HepG2 (cell line): ENCODE data around the gene CAPN10. TPM values are rescaled to one million over a fixed set of nuclear protein-coding genes. Genes with fewer than 3 reads are reported as not detected.

ENCODE experiments used
- FOXO1 ChIP-seq: sonication (generic); formaldehyde crosslinking; IDR thresholded peaks from 2 replicates; pipeline ENCODE4 v1.4.0; 2020; ENCODE audit warnings: missing genetic modification reagents
- HDAC6 ChIP-seq: fragments of 200-600 bp; sonication (generic); IDR thresholded peaks from 2 replicates; pipeline ENCODE4 v1.7.0; 2017; ENCODE audit warnings: mild to moderate bottlenecking, antibody characterized with exemption, low read length, low read depth
- KDM5A ChIP-seq: fragments of 200-600 bp; sonication (generic); IDR thresholded peaks from 2 replicates; pipeline ENCODE4 v1.7.0; 2018; ENCODE audit warnings: antibody characterized with exemption, mild to moderate bottlenecking, low read length, borderline replicate concordance
- NAIF1 ChIP-seq: sonication (generic); formaldehyde crosslinking; IDR thresholded peaks from 2 replicates; pipeline ENCODE4 v1.5.0; 2020; ENCODE audit warnings: mild to moderate bottlenecking, missing genetic modification reagents, borderline replicate concordance
- PHF21A ChIP-seq: sonication (generic); formaldehyde crosslinking; IDR thresholded peaks from 2 replicates; pipeline ENCODE4 v1.5.0; 2020; ENCODE audit warnings: mild to moderate bottlenecking, missing genetic modification reagents
- SMAD9 ChIP-seq: sonication (generic); formaldehyde crosslinking; IDR thresholded peaks from 2 replicates; pipeline ENCODE4 v1.5.1; 2020; ENCODE audit warnings: mild to moderate bottlenecking, missing genetic modification reagents
- TAF1 ChIP-seq: sonication (generic); formaldehyde crosslinking; IDR thresholded peaks from 2 replicates; pipeline ENCODE4 v1.4.0; 2020; ENCODE audit warnings: missing genetic modification reagents
- THYN1 ChIP-seq: sonication (generic); formaldehyde crosslinking; IDR thresholded peaks from 2 replicates; pipeline ENCODE4 v1.8.1; 2023; ENCODE audit warnings: low read depth, mild to moderate bottlenecking, moderate library complexity, missing genetic modification reagents, borderline replicate concordance
- ZNF546 ChIP-seq: sonication (generic); formaldehyde crosslinking; conservative IDR thresholded peaks from 2 replicates; pipeline ENCODE4 v1.8.1; 2023; ENCODE audit warnings: mild to moderate bottlenecking, missing genetic modification reagents
- ZNF768 ChIP-seq: sonication (generic); formaldehyde crosslinking; IDR thresholded peaks from 2 replicates; pipeline ENCODE4 v1.4.0; 2020; ENCODE audit warnings: missing genetic modification reagents
- ZNF772 ChIP-seq: sonication (generic); formaldehyde crosslinking; IDR thresholded peaks from 2 replicates; pipeline ENCODE4 v1.5.0; 2020; ENCODE audit warnings: mild to moderate bottlenecking, missing genetic modification reagents
- polyA plus RNA-seq, 8 experiments: library from polyadenylated mRNA; depleted of rRNA in 3 of 8; stranded (reverse) in 7 of 8; unstranded in 1 of 8; fragments of >200 nt; fragmentation: Illumina TruSeq in 4 of 8; extraction: Trizol in 4 of 8; gene quantifications; 2 replicates each; pipeline versions ENCODE4 v1.2.1 to v1.2.3, GENCODE V29; 2011 to 2016; ENCODE audit warnings: low read depth in 4 of 8, missing spikeins in 1 of 8, mixed read lengths in 1 of 8; ENCODE audit not compliant: insufficient read depth in 1 of 8
- total RNA-seq, 5 experiments: library from RNA; depleted of rRNA; stranded (reverse); fragments of >200 nt; fragmentation: Illumina TruSeq; extraction: Trizol; gene quantifications; 2 replicates each; pipeline ENCODE4 v1.2.3, GENCODE V29; 2016; ENCODE audit warnings: low read depth in 1 of 5
- TF ChIP-seq, protein P1 (sequence below): sonication (generic); formaldehyde crosslinking; IDR thresholded peaks from 2 replicates; pipeline ENCODE4 v1.4.0; 2020; ENCODE audit warnings: missing genetic modification reagents, borderline replicate concordance
- TF ChIP-seq, protein P2 (sequence below): sonication (generic); formaldehyde crosslinking; IDR thresholded peaks from 2 replicates; pipeline ENCODE4 v1.5.0; 2020; ENCODE audit warnings: missing genetic modification reagents
- TF ChIP-seq, protein P3 (sequence below): sonication (generic); formaldehyde crosslinking; IDR thresholded peaks from 2 replicates; pipeline ENCODE4; 2020; ENCODE audit warnings: missing genetic modification reagents, mild to moderate bottlenecking, borderline replicate concordance
- TF ChIP-seq, protein P4 (sequence below): sonication (generic); formaldehyde crosslinking; IDR thresholded peaks from 2 replicates; pipeline ENCODE4 v1.8.1; 2023; ENCODE audit warnings: mild to moderate bottlenecking, inconsistent platforms, moderate library complexity, missing genetic modification reagents, borderline replicate concordance
- TF ChIP-seq, protein P5 (sequence below), 2 experiments: sonication (generic) in 1 of 2; formaldehyde crosslinking in 1 of 2; IDR thresholded peaks; 2 replicates each; pipeline versions ENCODE4 v1.4.0 to v1.6.1; 2018 to 2020; ENCODE audit warnings: missing genetic modification reagents in 2 of 2, borderline replicate concordance in 1 of 2, low read depth in 1 of 2, mild to moderate bottlenecking in 1 of 2, missing biosample characterization in 1 of 2

Gene CAPN10
- total and polyA plus RNA-seq, 2 of the 13 experiments (the other 11 are each of a cell fraction or from before 2014, with no cell fraction given): 27.6 to 32.4 TPM

DNA sequence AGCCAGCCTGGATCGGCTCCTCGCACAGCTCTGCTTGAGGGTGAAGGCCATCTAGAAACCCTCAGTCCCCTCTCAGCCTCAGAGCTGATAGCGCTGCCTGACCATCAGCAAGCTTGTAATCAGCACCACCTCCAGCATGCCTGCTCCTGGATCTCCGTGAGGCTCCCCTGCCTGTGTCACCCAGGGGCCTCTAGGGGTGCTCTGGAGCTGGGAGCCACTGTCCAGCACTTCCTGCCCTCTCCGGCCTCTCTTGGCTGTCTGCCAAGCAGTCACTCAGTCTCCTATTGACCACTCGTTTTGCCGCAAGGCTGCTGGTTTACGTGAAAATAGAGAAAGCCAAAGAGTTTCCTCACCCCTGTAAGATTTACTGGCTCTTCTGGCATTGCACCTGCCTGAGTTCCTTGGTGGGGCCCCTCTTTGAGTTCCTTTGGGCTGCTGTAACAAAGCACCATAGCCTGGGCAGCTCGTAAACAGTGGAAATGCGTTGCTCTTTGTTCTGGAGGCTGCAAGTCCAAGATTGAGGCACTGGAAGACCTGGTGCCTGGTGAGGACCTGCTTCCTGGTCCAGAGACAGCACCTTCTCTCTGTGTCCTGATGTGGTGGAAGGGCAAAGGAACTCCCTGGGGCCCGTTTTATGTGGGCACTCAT, 17.9 kb downstream of the CAPN10 start (continued):
- TF ChIP-seq, protein P1, sequence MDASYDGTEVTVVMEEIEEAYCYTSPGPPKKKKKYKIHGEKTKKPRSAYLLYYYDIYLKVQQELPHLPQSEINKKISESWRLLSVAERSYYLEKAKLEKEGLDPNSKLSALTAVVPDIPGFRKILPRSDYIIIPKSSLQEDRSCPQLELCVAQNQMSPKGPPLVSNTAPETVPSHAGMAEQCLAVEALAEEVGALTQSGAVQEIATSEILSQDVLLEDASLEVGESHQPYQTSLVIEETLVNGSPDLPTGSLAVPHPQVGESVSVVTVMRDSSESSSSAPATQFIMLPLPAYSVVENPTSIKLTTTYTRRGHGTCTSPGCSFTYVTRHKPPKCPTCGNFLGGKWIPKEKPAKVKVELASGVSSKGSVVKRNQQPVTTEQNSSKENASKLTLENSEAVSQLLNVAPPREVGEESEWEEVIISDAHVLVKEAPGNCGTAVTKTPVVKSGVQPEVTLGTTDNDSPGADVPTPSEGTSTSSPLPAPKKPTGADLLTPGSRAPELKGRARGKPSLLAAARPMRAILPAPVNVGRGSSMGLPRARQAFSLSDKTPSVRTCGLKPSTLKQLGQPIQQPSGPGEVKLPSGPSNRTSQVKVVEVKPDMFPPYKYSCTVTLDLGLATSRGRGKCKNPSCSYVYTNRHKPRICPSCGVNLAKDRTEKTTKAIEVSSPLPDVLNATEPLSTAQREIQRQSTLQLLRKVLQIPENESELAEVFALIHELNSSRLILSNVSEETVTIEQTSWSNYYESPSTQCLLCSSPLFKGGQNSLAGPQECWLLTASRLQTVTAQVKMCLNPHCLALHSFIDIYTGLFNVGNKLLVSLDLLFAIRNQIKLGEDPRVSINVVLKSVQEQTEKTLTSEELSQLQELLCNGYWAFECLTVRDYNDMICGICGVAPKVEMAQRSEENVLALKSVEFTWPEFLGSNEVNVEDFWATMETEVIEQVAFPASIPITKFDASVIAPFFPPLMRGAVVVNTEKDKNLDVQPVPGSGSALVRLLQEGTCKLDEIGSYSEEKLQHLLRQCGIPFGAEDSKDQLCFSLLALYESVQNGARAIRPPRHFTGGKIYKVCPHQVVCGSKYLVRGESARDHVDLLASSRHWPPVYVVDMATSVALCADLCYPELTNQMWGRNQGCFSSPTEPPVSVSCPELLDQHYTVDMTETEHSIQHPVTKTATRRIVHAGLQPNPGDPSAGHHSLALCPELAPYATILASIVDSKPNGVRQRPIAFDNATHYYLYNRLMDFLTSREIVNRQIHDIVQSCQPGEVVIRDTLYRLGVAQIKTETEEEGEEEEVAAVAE (CRISPR knock-in tag): peak; percentile 56; the same call in 1 of the 2 replicates
- TF ChIP-seq, protein P2, sequence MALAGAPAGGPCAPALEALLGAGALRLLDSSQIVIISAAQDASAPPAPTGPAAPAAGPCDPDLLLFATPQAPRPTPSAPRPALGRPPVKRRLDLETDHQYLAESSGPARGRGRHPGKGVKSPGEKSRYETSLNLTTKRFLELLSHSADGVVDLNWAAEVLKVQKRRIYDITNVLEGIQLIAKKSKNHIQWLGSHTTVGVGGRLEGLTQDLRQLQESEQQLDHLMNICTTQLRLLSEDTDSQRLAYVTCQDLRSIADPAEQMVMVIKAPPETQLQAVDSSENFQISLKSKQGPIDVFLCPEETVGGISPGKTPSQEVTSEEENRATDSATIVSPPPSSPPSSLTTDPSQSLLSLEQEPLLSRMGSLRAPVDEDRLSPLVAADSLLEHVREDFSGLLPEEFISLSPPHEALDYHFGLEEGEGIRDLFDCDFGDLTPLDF (CRISPR knock-in tag): no peak
- peak; percentile 7 for TF ChIP-seq PHF21A (CRISPR knock-in tag)
- TF ChIP-seq ZNF772 (CRISPR knock-in tag): 0 out of 2 replicates have a peak, but pooled peaks have one; percentile 47
- peak; percentile 19; the same call in 1 of the 2 replicates for TF ChIP-seq FOXO1 (CRISPR knock-in tag)
- TF ChIP-seq TAF1: peak; percentile 65
- no peak for TF ChIP-seq HDAC6
- TF ChIP-seq, protein P3, sequence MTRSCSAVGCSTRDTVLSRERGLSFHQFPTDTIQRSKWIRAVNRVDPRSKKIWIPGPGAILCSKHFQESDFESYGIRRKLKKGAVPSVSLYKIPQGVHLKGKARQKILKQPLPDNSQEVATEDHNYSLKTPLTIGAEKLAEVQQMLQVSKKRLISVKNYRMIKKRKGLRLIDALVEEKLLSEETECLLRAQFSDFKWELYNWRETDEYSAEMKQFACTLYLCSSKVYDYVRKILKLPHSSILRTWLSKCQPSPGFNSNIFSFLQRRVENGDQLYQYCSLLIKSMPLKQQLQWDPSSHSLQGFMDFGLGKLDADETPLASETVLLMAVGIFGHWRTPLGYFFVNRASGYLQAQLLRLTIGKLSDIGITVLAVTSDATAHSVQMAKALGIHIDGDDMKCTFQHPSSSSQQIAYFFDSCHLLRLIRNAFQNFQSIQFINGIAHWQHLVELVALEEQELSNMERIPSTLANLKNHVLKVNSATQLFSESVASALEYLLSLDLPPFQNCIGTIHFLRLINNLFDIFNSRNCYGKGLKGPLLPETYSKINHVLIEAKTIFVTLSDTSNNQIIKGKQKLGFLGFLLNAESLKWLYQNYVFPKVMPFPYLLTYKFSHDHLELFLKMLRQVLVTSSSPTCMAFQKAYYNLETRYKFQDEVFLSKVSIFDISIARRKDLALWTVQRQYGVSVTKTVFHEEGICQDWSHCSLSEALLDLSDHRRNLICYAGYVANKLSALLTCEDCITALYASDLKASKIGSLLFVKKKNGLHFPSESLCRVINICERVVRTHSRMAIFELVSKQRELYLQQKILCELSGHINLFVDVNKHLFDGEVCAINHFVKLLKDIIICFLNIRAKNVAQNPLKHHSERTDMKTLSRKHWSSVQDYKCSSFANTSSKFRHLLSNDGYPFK (CRISPR knock-in tag): no peak
- no peak for TF ChIP-seq THYN1 (CRISPR knock-in tag)
- TF ChIP-seq KDM5A: peak; percentile 47; the same call in 1 of the 2 replicates
- TF ChIP-seq, protein P4, sequence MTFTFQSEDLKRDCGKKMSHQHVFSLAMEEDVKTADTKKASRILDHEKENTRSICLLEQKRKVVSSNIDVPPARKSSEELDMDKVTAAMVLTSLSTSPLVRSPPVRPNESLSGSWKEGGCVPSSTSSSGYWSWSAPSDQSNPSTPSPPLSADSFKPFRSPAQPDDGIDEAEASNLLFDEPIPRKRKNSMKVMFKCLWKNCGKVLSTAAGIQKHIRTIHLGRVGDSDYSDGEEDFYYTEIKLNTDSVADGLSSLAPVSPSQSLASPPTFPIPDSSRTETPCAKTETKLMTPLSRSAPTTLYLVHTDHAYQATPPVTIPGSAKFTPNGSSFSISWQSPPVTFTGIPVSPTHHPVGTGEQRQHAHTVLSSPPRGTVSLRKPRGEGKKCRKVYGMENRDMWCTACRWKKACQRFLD (CRISPR knock-in tag): 0 out of 2 replicates have a peak, but pooled peaks have one; percentile 42
- TF ChIP-seq, protein P5, sequence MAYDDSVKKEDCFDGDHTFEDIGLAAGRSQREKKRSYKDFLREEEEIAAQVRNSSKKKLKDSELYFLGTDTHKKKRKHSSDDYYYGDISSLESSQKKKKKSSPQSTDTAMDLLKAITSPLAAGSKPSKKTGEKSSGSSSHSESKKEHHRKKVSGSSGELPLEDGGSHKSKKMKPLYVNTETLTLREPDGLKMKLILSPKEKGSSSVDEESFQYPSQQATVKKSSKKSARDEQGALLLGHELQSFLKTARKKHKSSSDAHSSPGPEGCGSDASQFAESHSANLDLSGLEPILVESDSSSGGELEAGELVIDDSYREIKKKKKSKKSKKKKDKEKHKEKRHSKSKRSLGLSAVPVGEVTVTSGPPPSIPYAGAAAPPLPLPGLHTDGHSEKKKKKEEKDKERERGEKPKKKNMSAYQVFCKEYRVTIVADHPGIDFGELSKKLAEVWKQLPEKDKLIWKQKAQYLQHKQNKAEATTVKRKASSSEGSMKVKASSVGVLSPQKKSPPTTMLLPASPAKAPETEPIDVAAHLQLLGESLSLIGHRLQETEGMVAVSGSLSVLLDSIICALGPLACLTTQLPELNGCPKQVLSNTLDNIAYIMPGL (CRISPR knock-in tag; IDR thresholded peaks at IDR 0.05; ENCODE audit: borderline replicate concordance in 1 of 2, low read depth in 1 of 2): peak; percentile 81 to 88
- no peak for TF ChIP-seq ZNF546 (CRISPR knock-in tag)
- TF ChIP-seq NAIF1 (CRISPR knock-in tag): no peak
- no peak for TF ChIP-seq ZNF768 (CRISPR knock-in tag)
- TF ChIP-seq SMAD9: no peak; the same call in 1 of the 2 replicates
